Colon (tissue), 2 donors: ENCODE results near the gene IZUMO4.

ENCODE experiments used
- FAIRE-seq: peaks from 2 replicates; lab custom pipeline; 2012; peaks lifted over from hg19 to GRCh38; lab: Jason Lieb, UNC
- donor health status: control.
- donor health status: control.

The IZUMO4 gene

DNA sequence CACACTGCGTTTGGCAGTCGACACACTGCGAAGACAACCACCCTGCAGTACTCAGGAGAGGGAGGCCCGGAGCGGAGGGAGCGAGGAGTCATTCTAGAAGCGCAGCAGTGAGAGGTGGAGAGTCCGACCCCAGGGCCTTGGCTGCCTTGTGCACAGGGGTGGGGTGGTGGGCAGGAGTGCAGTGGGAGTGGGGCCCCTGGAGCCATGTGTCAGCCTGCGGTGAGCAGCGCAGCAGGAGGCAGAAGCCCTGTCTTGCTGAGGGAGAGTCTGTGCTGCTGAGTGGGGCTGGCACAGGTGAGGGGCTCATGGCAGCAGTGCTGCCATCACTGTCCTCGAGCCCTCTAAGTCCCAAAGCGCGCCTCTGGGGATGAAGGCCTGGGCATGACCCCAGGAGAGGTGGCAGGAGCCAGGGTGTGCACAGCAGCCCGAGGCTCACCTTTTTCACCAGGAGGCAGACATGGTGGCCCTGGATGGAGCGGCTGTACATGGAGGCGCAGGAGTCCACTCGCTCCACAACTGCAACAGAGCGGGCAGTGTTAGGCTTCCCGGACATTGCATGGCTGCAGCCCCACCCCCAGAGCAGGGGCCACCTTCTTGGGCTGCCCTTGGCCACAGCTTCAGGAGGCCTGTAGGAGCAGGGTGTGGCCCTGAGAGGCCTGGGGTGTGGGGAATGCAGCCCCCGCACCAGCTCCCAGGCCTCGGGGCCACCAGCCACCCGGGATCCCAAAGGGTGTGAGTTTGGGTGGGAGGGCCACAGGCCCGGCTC lies 11.7 kb downstream of the IZUMO4 start:
- FAIRE-seq: no peak

DNA sequence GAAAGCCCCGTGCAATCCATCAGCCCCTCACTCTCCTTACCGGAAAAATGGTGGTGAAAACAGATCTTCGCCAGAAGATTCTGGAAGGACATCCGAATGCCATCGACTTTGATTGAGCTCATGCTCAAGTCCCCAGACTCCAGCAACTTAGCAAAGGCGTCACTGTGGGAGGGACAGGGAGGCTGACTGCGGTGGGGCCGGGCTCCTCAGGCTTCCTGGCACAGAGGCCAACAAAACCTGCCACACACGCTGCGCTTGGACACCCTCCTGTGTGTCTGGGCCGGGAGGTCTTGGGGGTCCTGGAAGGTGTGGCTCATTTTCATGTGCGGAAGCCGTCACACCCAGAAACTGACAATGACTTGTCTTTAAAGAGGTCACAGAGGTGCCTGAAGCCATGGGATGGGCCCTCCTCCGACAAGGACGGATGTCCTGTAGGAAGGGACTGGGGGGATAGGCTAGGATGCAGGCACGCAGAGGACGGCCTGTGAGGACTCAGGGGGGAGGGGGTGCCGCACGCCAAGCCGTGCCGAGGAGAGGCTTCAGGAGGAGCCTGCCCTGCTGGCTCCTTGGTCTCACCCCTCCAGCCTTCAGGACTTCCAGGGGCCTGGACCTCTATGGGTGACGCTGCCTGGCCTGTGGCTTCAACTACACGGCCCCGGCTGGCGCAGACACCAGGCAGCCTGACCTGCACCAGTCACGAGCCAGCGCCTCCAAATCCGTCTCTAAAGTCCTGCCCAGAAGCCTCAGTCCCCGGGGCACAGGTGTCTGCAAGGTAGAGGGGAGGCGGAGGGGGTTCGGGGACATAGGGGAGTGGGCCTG lies 12.5 kb downstream of the IZUMO4 start:
- FAIRE-seq: no peak

DNA sequence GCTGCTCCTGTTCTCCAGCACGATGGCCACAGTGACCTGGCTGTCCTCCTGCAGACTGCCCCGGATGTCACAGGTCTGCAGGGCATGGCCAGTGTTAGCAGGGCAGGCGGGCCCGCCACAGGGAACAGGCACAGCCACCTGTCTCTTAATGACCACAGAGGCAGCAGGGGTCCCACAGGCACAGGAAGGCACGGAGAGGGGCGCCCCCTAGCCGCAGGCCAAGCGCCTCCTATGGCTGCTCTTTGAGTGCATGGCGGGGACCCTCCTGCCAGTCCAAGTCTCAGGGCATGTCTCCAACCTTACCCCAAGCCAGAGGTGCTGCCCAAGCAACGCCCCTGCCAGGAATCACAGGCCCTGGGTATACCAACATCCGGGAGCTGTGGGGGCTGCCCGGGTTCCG lies 14.1 kb downstream of the IZUMO4 start:
- FAIRE-seq: no peak

DNA sequence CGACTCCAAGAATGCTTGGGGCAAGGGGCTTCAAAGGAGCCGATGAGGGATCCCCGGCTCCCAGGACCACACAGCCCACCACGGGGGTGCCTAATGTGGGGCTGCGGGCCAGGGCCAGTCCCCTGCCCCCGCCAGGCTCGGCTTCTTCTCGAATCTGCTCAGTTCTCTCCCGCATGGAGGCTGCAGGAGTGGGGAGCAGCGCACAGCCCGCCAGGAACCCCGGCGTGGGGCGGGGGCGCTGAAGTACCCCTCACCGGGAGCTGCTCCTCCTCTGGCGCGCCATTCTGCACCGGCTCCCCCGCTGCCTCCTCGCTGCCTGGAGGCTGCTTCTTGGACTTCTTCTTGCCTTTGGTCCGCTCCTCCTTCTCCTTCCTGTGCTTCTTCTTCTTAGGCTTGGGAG lies 14.7 kb downstream of the IZUMO4 start:
- FAIRE-seq: no peak

DNA sequence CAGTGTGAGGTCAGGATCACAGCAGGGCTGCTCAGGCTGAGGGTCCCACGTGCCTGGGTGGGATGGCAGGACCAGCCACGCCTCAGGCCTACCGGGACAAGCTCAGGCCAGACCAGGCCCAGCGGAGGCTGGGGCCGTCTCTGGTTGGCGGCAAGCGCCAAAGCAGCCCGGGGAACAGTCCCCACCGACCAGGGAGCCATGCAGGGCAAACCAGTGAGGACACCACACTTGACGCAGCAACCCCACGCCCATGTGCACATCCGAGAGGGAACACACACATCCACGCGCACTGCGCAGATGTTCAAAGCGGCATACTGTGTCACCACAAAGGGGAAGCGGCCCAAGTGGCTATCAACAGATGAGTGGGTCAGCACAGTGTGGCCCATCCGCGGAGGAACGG lies 15.2 kb downstream of the IZUMO4 start:
- FAIRE-seq: no peak

DNA sequence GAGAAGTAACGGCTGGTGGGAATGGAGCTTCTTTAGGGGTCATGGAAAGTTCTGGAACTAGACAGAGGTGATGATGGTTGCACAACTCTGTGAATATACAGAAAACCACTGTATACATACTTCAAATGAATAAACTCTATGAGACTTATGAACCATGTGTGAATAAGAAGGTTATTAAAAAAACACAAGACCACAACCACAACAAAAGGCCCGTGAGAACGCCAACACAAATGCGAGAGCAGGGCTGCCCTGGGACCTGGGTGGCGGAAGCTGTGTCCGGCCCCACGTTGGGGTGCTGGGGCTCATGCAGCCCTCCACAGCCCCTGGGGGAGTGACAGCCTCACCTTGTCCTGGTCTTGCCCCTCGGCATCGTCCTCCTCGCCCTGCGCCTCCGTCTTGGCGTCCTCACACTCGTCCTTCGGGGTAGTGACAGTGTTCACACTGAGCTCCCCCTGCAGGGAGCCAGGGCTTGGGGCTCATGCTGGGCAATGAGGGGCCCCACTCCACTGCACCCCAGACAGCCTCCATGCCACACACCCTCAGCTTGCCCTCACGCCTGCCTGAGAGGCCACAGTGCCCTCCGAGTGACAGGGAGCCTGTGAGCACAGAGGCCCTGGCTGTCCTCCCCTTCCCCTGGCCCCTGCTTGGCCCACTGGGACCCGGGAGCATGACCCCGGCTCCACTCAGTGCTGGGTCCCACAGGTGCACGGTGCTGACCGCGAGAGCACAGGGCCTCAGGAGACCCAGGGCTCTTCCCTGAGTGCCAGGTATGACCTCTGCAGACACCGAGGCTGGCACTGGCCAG lies 16.0 kb downstream of the IZUMO4 start:
- FAIRE-seq: no peak

DNA sequence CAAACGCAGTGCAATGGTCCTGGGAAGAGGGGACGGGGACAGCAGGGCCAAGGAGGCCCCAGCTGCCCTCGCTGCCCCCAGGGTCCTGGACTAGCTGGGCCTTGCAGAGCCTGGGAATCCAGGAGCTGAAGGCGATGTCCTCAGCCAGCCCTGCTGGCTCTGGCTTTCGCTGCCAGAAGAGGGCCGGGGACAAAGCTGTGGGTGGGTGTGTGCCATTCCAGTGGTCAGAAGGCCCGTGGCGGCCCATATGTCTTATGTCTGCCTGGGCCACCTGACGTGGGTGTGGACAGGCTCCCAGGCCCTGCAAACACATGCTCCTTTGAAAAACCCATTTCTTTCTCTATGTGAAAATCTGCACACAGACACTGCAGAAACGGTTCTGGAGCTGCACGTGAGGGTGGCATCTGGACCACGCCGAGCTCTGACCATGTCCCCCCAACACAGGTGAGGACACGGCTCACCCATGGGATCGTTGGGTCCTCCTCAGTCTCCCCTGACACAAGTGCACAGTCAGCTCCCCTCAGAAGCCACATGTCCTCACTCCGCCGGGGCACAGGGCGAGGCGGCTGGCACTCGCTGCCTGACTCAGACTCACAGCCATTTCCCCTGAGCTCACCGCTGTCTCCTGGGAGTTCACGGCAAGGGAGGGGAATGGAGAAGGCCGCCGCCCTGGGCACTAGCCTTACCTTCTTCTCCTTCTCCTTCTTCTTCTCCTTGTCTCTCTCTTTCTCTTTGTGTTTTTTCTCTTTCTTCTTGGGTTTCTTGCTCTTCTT lies 16.9 kb downstream of the IZUMO4 start:
- no peak for FAIRE-seq

DNA sequence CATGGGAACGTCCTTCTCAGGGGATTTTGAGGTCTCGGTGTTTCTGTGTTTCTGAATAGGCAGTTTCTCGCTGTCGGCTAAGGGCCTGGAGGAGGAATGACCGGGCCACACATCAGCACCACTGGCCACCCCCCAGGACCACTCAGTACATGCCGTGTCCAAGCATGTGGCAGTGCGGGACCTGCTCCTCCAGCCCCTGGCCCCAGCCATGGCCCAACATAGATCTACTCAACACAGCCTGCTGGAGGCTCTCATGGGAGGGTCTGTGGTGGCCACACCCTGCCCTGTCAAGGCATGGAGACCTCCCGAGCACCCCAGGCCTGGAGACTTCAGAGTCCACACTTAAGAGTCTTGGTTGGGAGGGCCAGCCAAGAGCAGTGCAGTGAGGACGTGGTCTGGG lies 17.5 kb downstream of the IZUMO4 start:
- no peak for FAIRE-seq

DNA sequence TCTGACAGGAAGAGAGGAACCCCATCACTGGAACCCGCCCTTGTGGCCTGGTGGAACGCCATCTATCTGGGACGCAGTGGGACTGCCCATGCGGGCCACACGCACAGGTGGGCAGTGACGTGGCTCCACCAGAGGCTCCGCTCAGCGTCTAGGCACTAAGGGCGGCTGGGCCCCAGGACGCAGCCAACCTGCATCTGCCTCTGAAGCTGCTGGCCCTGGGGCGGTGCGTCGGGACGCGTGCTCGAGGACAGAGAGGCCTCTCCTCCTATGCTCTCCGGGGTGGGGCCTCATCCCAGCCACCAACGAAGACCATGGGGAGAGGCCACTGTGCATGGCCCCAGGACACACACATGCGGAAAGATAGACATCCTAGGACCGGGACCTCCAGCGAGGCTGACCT lies 18.1 kb downstream of the IZUMO4 start:
- FAIRE-seq: no peak

DNA sequence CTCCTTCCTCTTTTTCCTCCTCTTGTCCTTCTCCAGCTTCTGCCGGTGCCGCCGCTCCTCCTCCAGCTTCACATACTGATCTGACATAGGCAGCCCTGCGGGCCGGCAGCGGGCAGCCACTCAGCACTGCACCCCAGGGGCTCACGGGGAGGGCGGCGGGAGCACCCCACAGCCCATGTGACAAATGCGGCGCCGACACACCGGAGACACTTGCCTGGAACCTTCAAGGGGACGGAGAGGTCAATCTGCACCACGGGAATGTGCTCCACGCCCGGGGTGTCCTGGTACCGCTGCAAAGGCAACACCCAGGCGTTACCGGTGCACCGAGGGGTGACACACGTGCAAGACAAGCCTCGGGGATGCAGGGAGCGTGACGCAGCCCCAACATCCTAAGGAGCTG lies 18.6 kb downstream of the IZUMO4 start:
- FAIRE-seq: no peak

DNA sequence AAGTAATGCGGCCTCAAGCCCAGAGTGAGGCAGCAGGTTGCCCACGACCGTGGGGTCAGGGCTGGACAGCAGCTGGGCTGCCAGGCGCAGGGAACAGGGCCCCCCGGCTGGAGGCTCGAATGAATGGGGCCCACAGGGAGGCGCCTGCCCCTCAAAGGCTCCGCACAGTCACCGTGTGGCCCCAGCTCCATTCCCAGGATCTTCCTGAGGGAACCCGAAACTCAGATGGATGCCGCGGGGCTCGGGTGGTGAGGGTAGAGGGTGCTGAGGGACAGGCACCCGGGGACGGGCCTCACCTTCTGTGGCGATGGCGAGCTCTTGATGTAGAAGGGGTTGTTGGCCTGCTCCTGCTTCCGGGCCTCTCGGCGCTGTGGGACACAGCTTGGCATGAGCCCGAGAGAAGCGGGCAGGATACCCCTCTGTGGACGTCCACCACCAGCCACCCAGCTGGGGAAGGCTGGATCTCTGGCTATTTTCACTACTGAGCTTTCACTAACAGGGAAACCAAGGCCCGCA lies 19.3 kb downstream of the IZUMO4 start:
- FAIRE-seq: no peak

DNA sequence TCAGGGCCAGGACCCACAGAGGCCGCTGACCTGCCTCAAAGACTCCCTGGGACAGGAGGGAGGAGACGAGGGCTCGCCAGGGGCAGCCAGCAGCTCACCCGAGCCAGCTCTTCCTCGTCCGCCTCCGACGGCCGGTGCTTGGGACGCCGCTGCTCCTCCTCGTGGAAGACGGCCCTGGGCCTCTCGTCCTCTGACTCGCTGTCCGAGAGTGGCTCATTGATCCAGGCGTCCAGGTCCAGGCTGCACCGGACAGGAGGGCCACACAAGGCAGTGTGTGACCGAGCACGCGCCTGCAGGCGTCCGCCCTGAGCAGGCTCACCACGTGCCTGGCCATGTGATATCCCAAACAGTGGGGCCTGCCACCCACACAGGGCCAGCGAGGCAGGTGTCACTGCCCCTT lies 19.8 kb downstream of the IZUMO4 start:
- no peak for FAIRE-seq

DNA sequence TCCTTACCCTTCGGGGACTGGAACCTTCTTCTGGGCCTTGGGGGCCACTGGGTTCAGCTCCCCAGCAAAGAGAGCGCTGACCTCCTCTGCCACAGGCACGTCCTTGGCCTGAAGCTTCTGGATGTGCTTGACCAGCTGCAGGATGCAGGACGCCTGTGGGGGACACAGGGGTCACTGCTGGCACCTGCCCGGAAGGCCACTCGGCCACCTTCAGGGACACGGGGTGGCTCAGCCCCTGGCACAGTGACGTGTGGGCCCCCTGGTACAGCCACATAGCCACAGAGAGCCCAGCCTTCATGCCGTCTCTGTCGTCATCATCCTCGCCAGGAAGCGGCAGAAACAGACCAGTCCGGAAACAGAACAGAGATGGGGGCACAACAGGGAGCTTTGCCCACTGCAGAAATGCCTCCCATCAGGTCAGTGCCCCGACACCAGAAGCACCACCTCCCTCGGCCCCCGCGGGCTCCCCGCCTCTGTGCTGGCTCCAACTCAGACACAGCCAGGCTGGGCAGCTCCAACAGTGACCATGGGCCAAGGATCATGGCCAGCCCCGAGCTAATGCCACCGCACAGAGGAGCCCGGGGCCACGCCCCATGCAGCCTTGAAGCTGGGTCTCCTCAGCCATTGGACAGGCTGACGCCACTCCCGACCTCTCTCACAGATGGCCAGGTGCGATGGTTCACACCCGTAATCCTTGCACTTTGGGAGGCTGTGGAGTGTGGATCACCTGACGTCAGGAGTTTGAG lies 20.7 kb downstream of the IZUMO4 start:
- no peak for FAIRE-seq

DNA sequence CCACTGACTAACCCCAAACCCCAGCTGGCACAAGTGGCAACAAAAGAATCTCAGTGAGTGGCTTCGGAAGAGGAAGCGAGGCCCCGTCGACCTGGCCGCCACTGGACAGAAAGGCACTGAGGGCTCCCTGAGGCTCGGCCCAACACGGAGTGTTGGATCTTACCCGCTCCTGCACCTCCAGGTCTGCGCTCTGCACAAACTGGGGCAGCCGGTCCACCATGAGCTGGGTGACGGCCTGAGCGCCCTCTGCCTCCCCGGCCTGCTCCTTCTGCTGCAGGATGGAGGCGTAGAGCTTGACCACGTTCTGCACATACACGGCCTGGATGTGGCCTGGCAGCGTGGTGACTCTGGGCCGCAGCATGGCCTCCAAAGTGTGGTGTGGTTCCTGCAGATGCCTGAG lies 21.7 kb downstream of the IZUMO4 start:
- FAIRE-seq: no peak

DNA sequence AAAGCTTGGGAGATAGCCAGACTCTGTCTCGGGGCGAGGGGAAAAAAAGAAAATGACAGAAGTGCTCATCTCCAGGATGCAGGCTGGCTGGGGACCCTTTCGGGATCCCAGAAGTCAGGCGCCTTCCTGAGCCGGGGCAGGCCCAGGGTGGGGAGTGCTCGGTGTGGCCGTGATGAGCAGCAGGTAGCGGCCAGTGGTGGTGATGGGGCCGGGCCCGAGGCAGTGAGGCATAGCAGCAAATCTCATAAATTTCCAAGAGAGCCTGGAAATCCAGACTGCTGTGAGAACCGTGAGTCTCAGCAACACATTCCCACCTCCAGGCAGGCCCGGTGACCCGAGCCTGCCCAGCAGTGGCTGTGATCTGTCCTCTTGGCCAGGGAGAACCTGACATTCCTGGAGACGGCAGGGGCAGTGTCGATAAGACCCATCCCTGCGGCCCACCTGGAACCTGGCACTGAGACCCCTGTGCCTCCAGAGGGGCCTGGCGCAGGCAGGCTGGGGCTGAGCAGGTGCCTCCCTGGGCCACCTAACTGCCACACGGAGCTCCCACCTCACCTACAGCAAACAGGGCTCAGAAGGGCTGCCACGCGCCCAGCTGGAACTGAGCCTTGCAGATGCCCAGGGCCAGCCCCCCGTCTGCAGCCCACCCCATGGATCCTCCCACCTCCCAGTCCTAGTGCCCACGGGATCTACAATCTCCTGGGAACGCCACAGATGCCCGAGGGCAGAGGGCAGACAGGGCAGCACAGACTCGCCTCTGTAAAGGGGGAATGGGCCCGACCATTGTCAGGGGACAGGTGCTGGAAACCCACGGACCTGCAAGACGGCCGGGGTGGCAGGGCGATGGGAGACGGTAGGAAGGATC lies 23.4 kb downstream of the IZUMO4 start:
- FAIRE-seq: no peak

DNA sequence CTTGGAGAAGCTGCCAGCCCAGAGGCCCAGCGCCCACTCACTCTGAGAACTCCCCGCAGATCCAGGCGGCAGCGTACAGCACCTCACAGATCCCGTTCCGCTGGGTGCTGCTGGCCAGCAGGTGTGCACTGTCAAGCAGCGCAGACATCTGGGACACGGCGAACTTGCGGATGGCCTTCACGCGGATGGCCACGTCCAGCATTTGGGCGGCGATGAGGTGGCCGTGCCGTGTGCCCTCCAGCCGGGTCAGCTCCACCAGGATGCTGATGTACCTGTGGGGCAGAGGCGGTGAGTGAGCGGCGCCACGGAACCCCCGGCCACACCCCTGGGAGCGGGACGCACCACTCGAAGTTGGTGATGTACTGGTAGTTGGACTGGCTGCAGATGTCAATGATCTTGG lies 24.1 kb downstream of the IZUMO4 start:
- FAIRE-seq: no peak

DNA sequence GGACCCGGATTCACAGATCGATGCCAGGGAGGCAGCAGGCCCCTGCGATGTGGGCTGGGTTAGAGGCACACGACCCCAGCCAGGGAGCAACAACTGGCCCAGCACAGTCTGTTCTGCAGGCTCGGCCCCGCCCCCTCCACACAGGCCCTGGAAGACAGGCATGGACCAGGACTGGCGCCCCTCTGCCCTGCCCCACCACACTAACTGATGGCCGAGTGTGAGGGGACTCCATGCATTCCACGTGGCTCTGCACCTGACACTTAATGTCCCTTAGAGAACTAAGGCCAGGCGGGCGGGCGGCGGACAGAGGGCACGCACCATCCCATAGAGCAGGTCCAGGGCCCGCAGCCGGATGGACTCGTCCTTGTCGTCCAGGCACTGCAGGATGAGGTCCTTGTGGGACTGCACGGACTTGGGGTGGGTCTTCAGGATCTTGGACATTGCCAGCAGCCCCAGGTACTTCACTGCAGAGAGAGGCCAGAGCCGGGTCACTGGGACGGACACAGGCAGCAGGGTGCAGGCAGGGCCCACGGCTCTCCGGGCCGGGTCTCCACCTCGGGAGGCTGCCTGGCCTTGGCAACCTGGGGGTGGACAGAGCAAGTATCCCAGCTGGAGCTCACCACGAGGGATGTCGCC lies 24.8 kb downstream of the IZUMO4 start:
- FAIRE-seq: no peak

DNA sequence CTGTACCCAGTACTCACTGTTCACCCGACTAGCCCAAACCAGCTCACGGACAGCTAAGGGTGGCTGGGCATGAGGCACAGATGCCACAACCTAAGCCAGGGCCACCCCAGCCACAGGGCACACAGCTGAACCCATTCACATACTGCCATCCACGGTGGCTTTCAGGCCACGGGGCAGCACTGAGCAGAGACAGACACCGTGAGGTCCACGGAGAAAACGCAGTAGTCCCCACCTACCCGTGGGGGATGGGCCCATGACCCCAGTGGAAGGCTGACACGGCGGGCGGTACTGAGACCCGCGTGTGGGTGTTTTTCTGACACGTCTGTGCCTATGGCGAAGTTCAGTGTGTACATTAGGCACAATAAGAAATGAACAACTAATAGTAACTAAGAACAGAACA lies 25.5 kb downstream of the IZUMO4 start:
- FAIRE-seq: no peak

DNA sequence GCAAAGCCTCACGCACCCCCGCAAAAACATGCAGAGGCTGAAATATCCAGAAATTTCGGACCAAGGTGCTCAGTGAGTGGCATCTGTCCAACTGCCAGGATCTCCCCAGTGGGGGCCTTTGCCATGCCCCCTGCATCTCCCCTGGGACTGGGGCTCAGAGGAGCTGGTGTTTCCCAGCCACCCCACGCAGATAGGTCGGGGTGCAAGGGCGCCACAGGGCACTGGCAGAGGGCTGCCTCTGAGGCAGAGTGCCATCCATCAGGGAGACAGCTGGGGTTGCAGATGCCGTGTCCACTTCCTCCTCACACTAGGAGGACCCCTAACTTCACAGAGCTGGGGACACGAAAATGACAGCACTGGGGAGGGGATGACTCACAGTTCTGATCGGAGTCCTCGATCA lies 26.3 kb downstream of the IZUMO4 start:
- no peak for FAIRE-seq
